ENCODE results near the gene VTI1A.

Gene VTI1A

DNA sequence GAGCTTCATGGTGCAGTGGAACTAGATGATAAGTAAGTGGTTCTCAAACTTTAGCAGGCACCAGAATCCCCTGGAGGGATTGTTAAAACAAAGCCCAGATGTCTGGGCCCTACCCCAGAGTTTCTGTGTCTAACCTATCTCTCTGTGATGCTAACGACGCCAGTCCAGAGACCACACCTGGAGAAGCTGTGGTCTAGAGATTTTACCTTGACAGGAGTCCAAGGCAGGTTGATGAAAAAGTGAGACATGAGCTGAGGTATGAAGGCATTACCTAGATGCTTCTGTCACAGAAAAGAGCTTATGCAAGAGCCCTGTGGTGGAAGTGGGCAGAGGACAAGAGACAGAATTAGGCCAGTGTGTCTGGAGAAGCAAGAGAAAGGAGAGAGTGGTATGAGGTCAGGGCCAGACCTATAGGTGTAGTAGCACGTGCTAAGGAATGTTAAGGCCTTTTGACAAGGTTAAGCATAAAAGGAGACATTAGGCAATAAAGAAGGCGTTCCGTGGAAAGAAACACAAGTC, 318.8 kb downstream of the VTI1A start:
- in situ Hi-C loops (cut with MboI; ENCODE audit: low pct_unique_long_range_greater_than_20kb, low sequenced_read_pairs, unreplicated experiment): no loop called here
- TF ChIP-seq, protein P1, sequence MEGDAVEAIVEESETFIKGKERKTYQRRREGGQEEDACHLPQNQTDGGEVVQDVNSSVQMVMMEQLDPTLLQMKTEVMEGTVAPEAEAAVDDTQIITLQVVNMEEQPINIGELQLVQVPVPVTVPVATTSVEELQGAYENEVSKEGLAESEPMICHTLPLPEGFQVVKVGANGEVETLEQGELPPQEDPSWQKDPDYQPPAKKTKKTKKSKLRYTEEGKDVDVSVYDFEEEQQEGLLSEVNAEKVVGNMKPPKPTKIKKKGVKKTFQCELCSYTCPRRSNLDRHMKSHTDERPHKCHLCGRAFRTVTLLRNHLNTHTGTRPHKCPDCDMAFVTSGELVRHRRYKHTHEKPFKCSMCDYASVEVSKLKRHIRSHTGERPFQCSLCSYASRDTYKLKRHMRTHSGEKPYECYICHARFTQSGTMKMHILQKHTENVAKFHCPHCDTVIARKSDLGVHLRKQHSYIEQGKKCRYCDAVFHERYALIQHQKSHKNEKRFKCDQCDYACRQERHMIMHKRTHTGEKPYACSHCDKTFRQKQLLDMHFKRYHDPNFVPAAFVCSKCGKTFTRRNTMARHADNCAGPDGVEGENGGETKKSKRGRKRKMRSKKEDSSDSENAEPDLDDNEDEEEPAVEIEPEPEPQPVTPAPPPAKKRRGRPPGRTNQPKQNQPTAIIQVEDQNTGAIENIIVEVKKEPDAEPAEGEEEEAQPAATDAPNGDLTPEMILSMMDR (IDR thresholded peaks at IDR 0.05; ENCODE audit: extremely low read depth, insufficient read depth, missing control alignments): no peak

DNA sequence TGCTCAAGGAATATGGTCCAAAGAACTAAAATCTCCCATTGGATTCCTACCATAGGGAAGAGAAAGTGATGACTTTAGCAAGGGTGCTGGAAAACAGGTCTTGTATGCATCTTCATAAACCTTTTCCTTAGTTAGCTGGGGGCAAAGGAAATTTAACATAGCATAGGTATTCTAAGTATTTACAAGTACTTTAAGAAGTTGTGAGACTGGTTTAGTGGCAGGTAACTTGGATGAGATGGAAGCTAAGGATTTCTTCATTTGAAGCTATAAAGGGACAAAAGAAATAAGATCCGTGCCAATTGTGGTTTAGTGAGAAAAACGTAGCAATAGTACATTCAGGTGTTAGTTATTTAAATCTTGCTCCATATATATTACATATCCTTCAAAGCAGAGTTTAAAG, 319.6 kb downstream of the VTI1A start:
- TF ChIP-seq, protein P1 (IDR thresholded peaks at IDR 0.05; ENCODE audit: extremely low read depth, insufficient read depth, missing control alignments): no peak
- DNase-seq (ENCODE audit: low spot score): no peak
- in situ Hi-C loops (cut with MboI; ENCODE audit: low pct_unique_long_range_greater_than_20kb, low sequenced_read_pairs, unreplicated experiment): no loop called here

More for the DNA sequence above, 318.8 kb downstream of the VTI1A start:
- DNase-seq (ENCODE audit: low spot score): no peak

DNA sequence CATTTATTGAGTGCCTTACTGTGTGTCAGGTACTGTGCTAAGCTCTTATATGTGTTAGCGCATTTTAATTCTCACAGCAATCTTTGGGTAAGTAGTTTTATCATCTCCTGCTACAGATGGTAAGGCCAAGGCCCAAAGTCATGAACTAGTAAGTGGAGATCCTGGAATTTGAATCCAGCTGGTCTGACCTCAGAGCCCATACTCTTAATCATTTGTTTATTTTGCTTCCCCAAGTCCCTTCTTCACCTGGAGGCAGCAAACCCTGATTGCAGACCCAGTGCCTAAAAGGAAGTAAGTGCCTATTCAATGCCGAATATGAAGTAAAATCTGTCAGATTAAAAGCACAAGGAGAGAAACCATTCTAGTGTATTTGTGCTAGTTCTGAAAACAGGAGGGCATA, 320.1 kb downstream of the VTI1A start:
- in situ Hi-C loops (cut with MboI; ENCODE audit: low pct_unique_long_range_greater_than_20kb, low sequenced_read_pairs, unreplicated experiment): no loop called here
- DNase-seq (ENCODE audit: low spot score): no peak
- TF ChIP-seq, protein P1 (IDR thresholded peaks at IDR 0.05; ENCODE audit: extremely low read depth, insufficient read depth, missing control alignments): no peak

DNA sequence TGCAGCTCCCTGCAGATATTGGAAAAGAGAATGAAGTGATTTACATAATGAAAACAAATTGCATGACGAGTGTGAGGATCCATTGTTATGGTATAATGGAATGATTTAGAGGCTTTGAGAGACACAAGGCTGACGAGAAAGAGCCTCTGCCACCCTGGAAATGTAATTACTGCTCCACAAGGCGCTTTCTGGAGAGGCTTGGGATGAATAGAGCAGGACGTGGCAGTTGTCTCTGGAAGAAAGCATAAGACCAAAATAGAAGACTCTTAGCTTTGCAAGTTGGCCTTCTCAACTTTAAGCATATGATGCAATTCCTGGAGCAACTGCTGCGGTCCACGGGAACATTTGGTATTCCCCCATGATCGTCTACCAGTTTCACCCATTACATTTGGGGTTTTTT, 321.1 kb downstream of the VTI1A start:
- TF ChIP-seq, protein P1 (IDR thresholded peaks at IDR 0.05; ENCODE audit: extremely low read depth, insufficient read depth, missing control alignments): no peak
- no peak for DNase-seq (ENCODE audit: low spot score)
- in situ Hi-C loops (cut with MboI; ENCODE audit: low pct_unique_long_range_greater_than_20kb, low sequenced_read_pairs, unreplicated experiment): no loop called here

DNA sequence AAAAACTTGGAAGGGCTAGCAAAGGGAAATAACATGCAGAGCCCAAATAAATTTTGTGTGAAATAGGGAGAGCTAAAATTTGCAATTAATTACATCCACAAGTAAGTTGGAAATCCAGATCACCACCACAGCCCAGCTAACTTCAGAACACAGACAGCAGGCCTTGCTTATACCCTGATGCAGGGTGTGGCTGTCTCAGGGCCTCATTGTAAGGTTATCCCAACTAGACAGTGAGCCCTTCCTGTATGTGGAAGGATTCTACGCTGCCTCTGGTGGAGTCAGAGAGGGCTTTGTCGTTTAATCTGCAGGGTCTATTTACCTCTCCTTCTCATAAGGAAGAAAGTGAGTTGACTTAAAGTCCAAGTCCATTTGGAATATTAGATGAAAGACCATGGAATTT, 322.1 kb downstream of the VTI1A start:
- no peak for DNase-seq (ENCODE audit: low spot score)
- TF ChIP-seq, protein P1 (IDR thresholded peaks at IDR 0.05; ENCODE audit: extremely low read depth, insufficient read depth, missing control alignments): no peak

DNA sequence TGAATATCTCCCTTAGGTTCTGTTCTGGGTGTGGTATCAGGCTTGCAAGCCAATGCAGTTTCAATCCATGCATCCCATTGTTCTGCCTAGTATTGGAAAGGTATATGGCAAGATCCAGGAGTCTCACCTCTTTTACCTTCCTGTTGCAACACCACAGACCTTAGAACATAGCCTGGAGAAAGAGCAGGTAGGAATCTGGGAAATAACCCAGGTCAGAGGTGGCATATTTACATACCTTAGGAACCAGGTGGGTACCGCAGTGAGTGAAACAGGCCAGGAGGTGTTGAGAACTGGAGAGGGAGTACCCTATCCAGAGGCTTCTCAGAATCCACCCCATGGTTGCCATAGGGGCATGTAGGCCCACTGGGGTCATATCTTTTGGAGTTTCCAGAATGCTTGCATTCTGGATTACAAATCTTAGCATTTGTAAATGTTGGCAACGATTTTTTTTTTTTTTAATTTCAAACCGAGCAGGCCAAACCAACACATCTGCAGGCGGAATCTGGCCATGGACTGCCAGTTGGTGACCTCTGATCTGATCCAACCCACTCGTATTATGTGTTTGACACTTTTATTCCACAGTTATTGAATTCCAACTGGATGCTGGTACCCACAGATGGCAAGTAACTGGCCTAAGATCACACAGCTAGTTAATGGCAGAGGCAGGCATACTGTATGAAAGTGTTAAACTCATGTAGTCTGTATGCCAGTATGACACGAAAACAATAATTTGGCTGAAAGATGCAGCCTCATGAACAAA, 322.8 kb downstream of the VTI1A start:
- in situ Hi-C loops (cut with MboI; ENCODE audit: low pct_unique_long_range_greater_than_20kb, low sequenced_read_pairs, unreplicated experiment): no loop called here
- TF ChIP-seq, protein P1 (IDR thresholded peaks at IDR 0.05; ENCODE audit: extremely low read depth, insufficient read depth, missing control alignments): no peak
- DNase-seq (ENCODE audit: low spot score): no peak

More for the DNA sequence above, 322.1 kb downstream of the VTI1A start:
- in situ Hi-C loops (cut with MboI; ENCODE audit: low pct_unique_long_range_greater_than_20kb, low sequenced_read_pairs, unreplicated experiment): no loop called here
